AG09309 (cell line): Measurements from ENCODE around the gene UFD1.
A peak's percentile ranks its signal among the peaks of the same experiment; 100 is the strongest.

Source experiments
- DNase-seq: peaks from one replicate; pipeline ENCODE4 v3.0.0-alpha.2; 2010; ENCODE audit warnings: low read depth
- H3K4me3 ChIP-seq: 2 replicates; pipeline ENCODE4 v1.5.1; 2011; ENCODE audit warnings: mild to moderate bottlenecking, low read depth, low read length, moderate library complexity; ENCODE audit not compliant: control insufficient read depth
- CTCF ChIP-seq: IDR thresholded peaks from 2 replicates; pipeline ENCODE4 v1.5.1; 2011; ENCODE audit warnings: mild to moderate bottlenecking, low read depth, low read length, inconsistent platforms; ENCODE audit not compliant: insufficient read depth, control insufficient read depth; ENCODE audit errors: missing control alignments

The UFD1 gene

GRCh38 chr22:19525116-19525660 is 46.2 kb upstream of the UFD1 start:
- TF ChIP-seq CTCF, result no peak
- no peak overlapping the region for H3K4me3 ChIP-seq
- no peak for DNase-seq

GRCh38 chr22:19524170-19525115 is 45.5 kb upstream of the UFD1 start, which contains the start of gene CLDN5:
Gene CLDN5 (minus strand): TSS chr22:19524410. CDS start chr22:19524255, 155 bp downstream.
- no peak for DNase-seq
- H3K4me3 ChIP-seq, result peak within 1 kb of the TSS; percentile 40
- no peak for TF ChIP-seq CTCF

GRCh38 chr22:19523240-19524169 is 44.5 kb upstream of the UFD1 start:
- no peak for DNase-seq
- H3K4me3 ChIP-seq, result peak overlapping the region; percentile 40
- TF ChIP-seq CTCF, result no peak

- no peak for DNase-seq
- TF ChIP-seq CTCF, result no peak
- no peak overlapping the region for H3K4me3 ChIP-seq
These were observed 43.9 kb upstream of the UFD1 start for GRCh38 chr22:19522881-19523239.

GRCh38 chr22:19522190-19522880 is 43.3 kb upstream of the UFD1 start:
- no peak overlapping the region for H3K4me3 ChIP-seq
- TF ChIP-seq CTCF, result no peak
- DNase-seq, result no peak

- DNase-seq, result no peak
- TF ChIP-seq CTCF, result no peak
- no peak overlapping the region for H3K4me3 ChIP-seq
These were observed 41.7 kb upstream of the UFD1 start for GRCh38 chr22:19520566-19521305.
